ENCODE data around the gene SDHAF2. TPM values are rescaled to one million over a fixed set of nuclear protein-coding genes. Genes with fewer than 3 reads are reported as not detected.
A peak's percentile ranks its signal among the peaks of the same experiment; 100 is the strongest.
"Not testable (repeated sequence)": the region's sequence is repeated elsewhere in the genome, so short reads cannot be mapped to it uniquely, and the experiment has no call there.

Gene SDHAF2
- total RNA-seq (2014; rRNA removed; shearing (Covaris generic)): 31.3 and 48.6 TPM in 2 replicates

- Histone ChIP-seq H3K4me3 (ENCODE audit: insufficient read depth, low read depth, low read length) (peak within 1 kb of the TSS; percentile 99), H3K36me3 (replicated peaks; ENCODE audit: control insufficient read depth, insufficient read depth, low read length) (peaks cover 22% of the 10 kb centered on the region), H3K27me3 (ENCODE audit: control insufficient read depth, insufficient read depth, low read length) (no peaks in the 10 kb centered on the region)
- DNase-seq: peak; percentile 96
Observed at GRCh38 chr11:61429691-61430582, at the start of gene SDHAF2, which contains the start of gene CPSF7. SDHAF2 (plus strand) TSS chr11:61430124; CDS start chr11:61430147, 23 bp downstream. CPSF7 (minus strand) TSS chr11:61429975; CDS start chr11:61429235, 740 bp downstream.

- Histone ChIP-seq H3K27me3 (ENCODE audit: control insufficient read depth, insufficient read depth, low read length) (no peaks in the 10 kb centered on the region), H3K4me3 (ENCODE audit: insufficient read depth, low read depth, low read length) (no peak overlapping the region), H3K36me3 (replicated peaks; ENCODE audit: control insufficient read depth, insufficient read depth, low read length) (no peaks in the 10 kb centered on the region)
- no peak for DNase-seq
Observed at GRCh38 chr11:61380884-61381283, 49.0 kb upstream of the SDHAF2 start.

- H3K36me3 ChIP-seq (replicated peaks; ENCODE audit: control insufficient read depth, insufficient read depth, low read length); H3K4me3 ChIP-seq (ENCODE audit: insufficient read depth, low read depth, low read length); H3K27me3 ChIP-seq (ENCODE audit: control insufficient read depth, insufficient read depth, low read length); DNase-seq: not testable (repeated sequence)
Observed at GRCh38 chr11:61383859-61384258, 46.1 kb upstream of the SDHAF2 start.

GRCh38 chr11:61384271-61385242, 45.4 kb upstream of the SDHAF2 start:
- DNase-seq: peak; percentile 69
- Histone ChIP-seq H3K4me3 (ENCODE audit: insufficient read depth, low read depth, low read length) (no peak overlapping the region), H3K36me3 (replicated peaks; ENCODE audit: control insufficient read depth, insufficient read depth, low read length) (no peaks in the 10 kb centered on the region), H3K27me3 (ENCODE audit: control insufficient read depth, insufficient read depth, low read length) (no peaks in the 10 kb centered on the region)

GRCh38 chr11:61390161-61390560, 39.8 kb upstream of the SDHAF2 start:
- Histone ChIP-seq H3K4me3 (ENCODE audit: insufficient read depth, low read depth, low read length) (no peak overlapping the region), H3K27me3 (ENCODE audit: control insufficient read depth, insufficient read depth, low read length) (no peaks in the 10 kb centered on the region), H3K36me3 (replicated peaks; ENCODE audit: control insufficient read depth, insufficient read depth, low read length) (peaks cover 4% of the 10 kb centered on the region)
- no peak for DNase-seq

GRCh38 chr11:61392981-61393595, 36.8 kb upstream of the SDHAF2 start:
- no peaks in the 10 kb centered on the region for H3K27me3 ChIP-seq (ENCODE audit: control insufficient read depth, insufficient read depth, low read length)
- H3K4me3 ChIP-seq (ENCODE audit: insufficient read depth, low read depth, low read length): peak overlapping the region; percentile 52
- peak; percentile 70 for DNase-seq
- H3K36me3 ChIP-seq (replicated peaks; ENCODE audit: control insufficient read depth, insufficient read depth, low read length): peaks cover 6% of the 10 kb centered on the region

- Histone ChIP-seq H3K36me3 (replicated peaks; ENCODE audit: control insufficient read depth, insufficient read depth, low read length) (peaks cover 25% of the 10 kb centered on the region), H3K27me3 (ENCODE audit: control insufficient read depth, insufficient read depth, low read length) (no peaks in the 10 kb centered on the region), H3K4me3 (ENCODE audit: insufficient read depth, low read depth, low read length) (no peak overlapping the region)
- no peak for DNase-seq
Observed at GRCh38 chr11:61401173-61401572, 28.8 kb upstream of the SDHAF2 start.

GRCh38 chr11:61401573-61401972, 28.4 kb upstream of the SDHAF2 start:
- H3K4me3 ChIP-seq (ENCODE audit: insufficient read depth, low read depth, low read length): no peak overlapping the region
- H3K27me3 ChIP-seq (ENCODE audit: control insufficient read depth, insufficient read depth, low read length): no peaks in the 10 kb centered on the region
- H3K36me3 ChIP-seq (replicated peaks; ENCODE audit: control insufficient read depth, insufficient read depth, low read length): peaks cover 27% of the 10 kb centered on the region
- DNase-seq: no peak

GRCh38 chr11:61403658-61404057, 26.3 kb upstream of the SDHAF2 start:
- DNase-seq: no peak
- H3K4me3 ChIP-seq (ENCODE audit: insufficient read depth, low read depth, low read length): no peak overlapping the region
- H3K36me3 ChIP-seq (replicated peaks; ENCODE audit: control insufficient read depth, insufficient read depth, low read length): peaks cover 29% of the 10 kb centered on the region
- no peaks in the 10 kb centered on the region for H3K27me3 ChIP-seq (ENCODE audit: control insufficient read depth, insufficient read depth, low read length)

GRCh38 chr11:61404103-61404502, 25.8 kb upstream of the SDHAF2 start:
- no peaks in the 10 kb centered on the region for H3K27me3 ChIP-seq (ENCODE audit: control insufficient read depth, insufficient read depth, low read length)
- no peak overlapping the region for H3K4me3 ChIP-seq (ENCODE audit: insufficient read depth, low read depth, low read length)
- no peak for DNase-seq
- peaks cover 28% of the 10 kb centered on the region for H3K36me3 ChIP-seq (replicated peaks; ENCODE audit: control insufficient read depth, insufficient read depth, low read length)

- Histone ChIP-seq H3K27me3 (ENCODE audit: control insufficient read depth, insufficient read depth, low read length) (no peaks in the 10 kb centered on the region), H3K36me3 (replicated peaks; ENCODE audit: control insufficient read depth, insufficient read depth, low read length) (peaks cover 29% of the 10 kb centered on the region), H3K4me3 (ENCODE audit: insufficient read depth, low read depth, low read length) (no peak overlapping the region)
- no peak for DNase-seq
Observed at GRCh38 chr11:61404641-61405040, 25.3 kb upstream of the SDHAF2 start.

GRCh38 chr11:61406067-61406466, 23.9 kb upstream of the SDHAF2 start:
- peaks cover 39% of the 10 kb centered on the region for H3K36me3 ChIP-seq (replicated peaks; ENCODE audit: control insufficient read depth, insufficient read depth, low read length)
- no peak overlapping the region for H3K4me3 ChIP-seq (ENCODE audit: insufficient read depth, low read depth, low read length)
- no peak for DNase-seq
- no peaks in the 10 kb centered on the region for H3K27me3 ChIP-seq (ENCODE audit: control insufficient read depth, insufficient read depth, low read length)

- DNase-seq: no peak
- no peaks in the 10 kb centered on the region for H3K27me3 ChIP-seq (ENCODE audit: control insufficient read depth, insufficient read depth, low read length)
- H3K36me3 ChIP-seq (replicated peaks; ENCODE audit: control insufficient read depth, insufficient read depth, low read length): peaks cover 47% of the 10 kb centered on the region
- H3K4me3 ChIP-seq (ENCODE audit: insufficient read depth, low read depth, low read length): no peak overlapping the region
Observed at GRCh38 chr11:61406991-61407728, 22.8 kb upstream of the SDHAF2 start.

GRCh38 chr11:61411589-61411988, 18.3 kb upstream of the SDHAF2 start:
- DNase-seq: no peak
- Histone ChIP-seq H3K27me3 (ENCODE audit: control insufficient read depth, insufficient read depth, low read length) (no peaks in the 10 kb centered on the region), H3K36me3 (replicated peaks; ENCODE audit: control insufficient read depth, insufficient read depth, low read length) (peaks cover 52% of the 10 kb centered on the region), H3K4me3 (ENCODE audit: insufficient read depth, low read depth, low read length) (no peak overlapping the region)
